Stimulated activated effector memory CD8-positive, alpha-beta T cell treated with anti-CD3 and anti-CD28 coated beads, Interleukin-12 subunit alpha, Interleukin-12 subunit beta, amount 100 ng/mL, for 72 hours (primary cell): ENCODE data around the gene XRCC1.

Source experiments
- ATAC-seq: fragments of 150-1000 bp; cut with Tn5 transposase; 2 replicates; pipeline ENCODE4 v1.10.0; 2021
- DNase-seq, 2 donors: peaks; one replicate each; pipeline ENCODE4 v3.0.0; 2021 to 2022; ENCODE audit warnings: low spot score in 2 of 2
- H3K27ac Mint-ChIP-seq: one replicate; pipeline ENCODE4 v1.8.0; 2022; ENCODE audit warnings: mild to moderate bottlenecking, mixed read lengths
- H3K36me3 Mint-ChIP-seq: one replicate; pipeline ENCODE4 v1.8.0; 2022; ENCODE audit warnings: mild to moderate bottlenecking, mixed read lengths
- H3K4me1 Mint-ChIP-seq: one replicate; pipeline ENCODE4 v1.8.0; 2022; ENCODE audit warnings: mixed read lengths
- H3K4me3 Mint-ChIP-seq: one replicate; pipeline ENCODE4 v1.8.0; 2022; ENCODE audit warnings: mild to moderate bottlenecking, mixed read lengths
- H3K9me3 Mint-ChIP-seq: one replicate; pipeline ENCODE4 v1.8.0; 2022; ENCODE audit warnings: mixed read lengths

The XRCC1 gene

GRCh38 chr19:43575156-43575950 is at the start of gene XRCC1, which contains the start of gene PINLYP:
Gene XRCC1 (minus strand): TSS chr19:43575527. CDS start chr19:43575458, 69 bp downstream.
Gene PINLYP (plus strand): TSS chr19:43575801. CDS start chr19:43577192, 1,391 bp downstream.
- Mint-ChIP-seq H3K9me3 (no peaks in the 10 kb centered on the region), H3K27ac (peak within 1 kb of the TSS; percentile 98), H3K4me3 (peak within 1 kb of the TSS; percentile 99), H3K36me3 (peaks cover 15% of the 10 kb centered on the region), H3K4me1 (peaks cover 62% of the 10 kb centered on the region)
- DNase-seq (peak; percentile 77 to 94), ATAC-seq (peak; percentile 99)

- no peaks in the 10 kb centered on the region for H3K36me3 Mint-ChIP-seq
- H3K27ac Mint-ChIP-seq: no peak overlapping the region
- peak; percentile 88 for ATAC-seq
- H3K4me3 Mint-ChIP-seq: no peak overlapping the region
- DNase-seq: peak; percentile 71 to 89
- H3K4me1 Mint-ChIP-seq: peaks cover 37% of the 10 kb centered on the region
- no peaks in the 10 kb centered on the region for H3K9me3 Mint-ChIP-seq
These were observed 49.6 kb upstream of the XRCC1 start for GRCh38 chr19:43624933-43625332.

DNA sequence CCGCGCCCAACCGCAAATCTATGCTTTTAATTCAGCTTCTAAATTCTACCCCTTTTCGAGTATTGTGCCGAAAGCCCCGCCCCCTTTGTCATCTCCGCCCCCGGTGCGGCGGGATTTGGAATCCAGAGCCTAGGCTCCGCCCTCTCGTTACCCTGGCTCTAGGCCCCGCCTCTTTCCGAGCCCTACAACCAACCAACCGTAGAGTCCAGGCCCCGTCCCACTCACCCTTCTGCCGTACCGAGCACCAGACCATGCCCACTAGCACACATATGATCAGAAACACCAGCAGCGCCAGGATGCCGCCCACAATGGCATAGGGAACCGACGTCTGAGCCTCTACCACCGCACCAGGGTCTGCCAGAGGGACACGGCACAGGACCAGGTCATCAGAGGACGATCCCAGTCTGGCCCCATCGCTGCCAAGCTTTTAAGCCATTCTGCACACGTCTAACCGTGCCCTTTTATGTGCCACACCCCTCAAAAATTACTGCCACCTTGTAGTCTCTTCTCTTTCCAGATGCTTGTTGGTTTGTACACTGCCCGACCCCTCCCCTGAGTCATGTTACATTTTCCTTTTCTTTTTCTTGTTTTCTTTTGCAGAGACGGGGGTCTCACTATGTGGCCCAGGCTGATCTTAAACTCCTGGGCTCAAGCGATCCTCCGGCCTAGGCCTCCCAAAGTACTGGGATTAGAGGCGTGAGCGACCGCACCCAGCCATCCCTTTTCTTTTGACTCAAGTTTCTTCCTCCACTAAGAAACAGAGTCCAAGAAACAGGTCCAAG is 48.8 kb upstream of the XRCC1 start:
- Mint-ChIP-seq H3K36me3 (peaks cover 8% of the 10 kb centered on the region), H3K4me1 (peaks cover 43% of the 10 kb centered on the region), H3K9me3 (no peaks in the 10 kb centered on the region), H3K27ac (no peak overlapping the region), H3K4me3 (no peak overlapping the region)
- DNase-seq (no peak), ATAC-seq (no peak)

- Mint-ChIP-seq H3K4me3 (no peak overlapping the region), H3K4me1 (peaks cover 43% of the 10 kb centered on the region), H3K27ac (no peak overlapping the region), H3K36me3 (peaks cover 11% of the 10 kb centered on the region), H3K9me3 (no peaks in the 10 kb centered on the region)
- ATAC-seq: no peak
- DNase-seq: no peak
These were observed 47.6 kb upstream of the XRCC1 start for GRCh38 chr19:43622956-43623355.

GRCh38 chr19:43622070-43622469 is 46.7 kb upstream of the XRCC1 start:
- no peaks in the 10 kb centered on the region for H3K9me3 Mint-ChIP-seq
- peaks cover 11% of the 10 kb centered on the region for H3K36me3 Mint-ChIP-seq
- DNase-seq: no peak
- H3K4me1 Mint-ChIP-seq: peaks cover 43% of the 10 kb centered on the region
- no peak overlapping the region for H3K27ac Mint-ChIP-seq
- no peak overlapping the region for H3K4me3 Mint-ChIP-seq
- ATAC-seq: no peak

GRCh38 chr19:43620061-43621001 is 45.0 kb upstream of the XRCC1 start:
- ATAC-seq (no peak), DNase-seq (peak; percentile 71 to 91)
- H3K4me1 Mint-ChIP-seq: peaks cover 37% of the 10 kb centered on the region
- no peaks in the 10 kb centered on the region for H3K9me3 Mint-ChIP-seq
- H3K27ac Mint-ChIP-seq: peak overlapping the region; percentile 98
- H3K4me3 Mint-ChIP-seq: peak overlapping the region; percentile 95
- H3K36me3 Mint-ChIP-seq: peaks cover 11% of the 10 kb centered on the region

DNA sequence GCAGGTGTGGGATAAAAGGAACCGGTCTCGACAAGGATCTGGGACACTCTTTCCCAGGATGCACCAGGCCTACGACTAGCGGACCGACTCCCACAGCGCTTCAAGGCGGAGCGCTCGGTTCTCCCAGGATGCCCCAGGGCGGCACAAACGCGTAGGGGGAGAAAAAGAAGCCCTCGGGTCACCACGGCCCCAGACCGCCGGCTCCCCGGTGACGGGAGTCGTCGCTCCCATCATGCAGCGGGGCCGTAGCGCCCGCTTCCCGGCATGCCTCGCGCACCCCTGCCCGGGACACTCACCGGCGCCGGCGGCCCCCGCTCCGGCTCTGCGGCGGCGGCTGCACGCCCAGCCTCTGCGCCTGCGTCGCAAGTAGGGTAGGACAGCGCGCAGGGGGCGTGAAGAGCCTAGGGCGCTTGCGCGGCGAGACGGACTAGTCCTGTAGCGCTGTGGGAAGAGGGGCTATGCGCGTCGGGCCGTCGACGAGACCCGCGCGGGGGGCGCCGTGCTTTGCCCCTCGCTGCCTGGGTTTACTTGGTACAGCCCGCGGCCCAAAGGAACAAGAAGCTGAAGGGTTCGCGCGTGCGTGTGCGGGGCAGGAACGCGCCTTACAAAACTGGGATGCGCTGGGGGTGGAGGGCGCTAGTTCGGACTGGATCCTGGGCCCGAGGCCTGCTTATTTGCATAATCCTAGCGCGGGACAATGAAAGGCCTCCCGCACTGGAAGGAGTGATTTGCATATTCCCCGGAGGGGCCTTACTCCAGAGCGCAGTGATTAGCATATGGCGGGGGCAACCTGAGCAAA is 44.1 kb upstream of the XRCC1 start, which contains the start of gene ZNF428:
Gene ZNF428 (minus strand): TSS at position 368 of the 799 bp plus-strand sequence. CDS start 5,325 bp downstream, outside the sequence.
- H3K36me3 Mint-ChIP-seq: peaks cover 11% of the 10 kb centered on the region
- peak within 1 kb of the TSS; percentile 95 for H3K4me3 Mint-ChIP-seq

DNA sequence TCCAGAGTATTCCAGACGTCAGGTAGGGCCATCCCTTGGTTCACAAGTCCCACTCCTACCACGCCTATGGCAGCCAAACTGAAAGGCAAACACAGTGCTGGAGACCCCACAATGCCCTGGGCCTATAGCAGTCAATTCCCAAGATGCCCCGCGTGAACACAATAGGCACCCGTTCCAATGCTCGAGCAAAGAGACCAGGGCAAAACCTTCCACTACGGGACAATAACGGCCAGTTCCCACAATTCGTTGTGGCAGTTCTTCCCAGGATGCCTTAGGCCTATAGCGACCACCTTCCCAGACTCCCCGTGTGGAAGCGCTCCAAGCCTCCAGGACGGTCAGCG is 43.6 kb upstream of the XRCC1 start:
- ATAC-seq (peak; percentile 64), DNase-seq (no peak)
- Mint-ChIP-seq H3K27ac (peak overlapping the region; percentile 98), H3K36me3 (peaks cover 11% of the 10 kb centered on the region), H3K9me3 (no peaks in the 10 kb centered on the region), H3K4me1 (peaks cover 25% of the 10 kb centered on the region), H3K4me3 (peak overlapping the region; percentile 95)

More for the DNA sequence above, 44.1 kb upstream of the XRCC1 start, which contains the start of gene ZNF428:
- peak; percentile 88 to 93 for DNase-seq
- peak; percentile 93 for ATAC-seq
- Mint-ChIP-seq H3K4me1 (peaks cover 31% of the 10 kb centered on the region), H3K9me3 (no peaks in the 10 kb centered on the region), H3K27ac (peak within 1 kb of the TSS; percentile 98)

GRCh38 chr19:43616954-43617353 is 41.6 kb upstream of the XRCC1 start:
- Mint-ChIP-seq H3K4me1 (peaks cover 41% of the 10 kb centered on the region), H3K27ac (no peak overlapping the region), H3K4me3 (no peak overlapping the region)

GRCh38 chr19:43616306-43616705 is 41.0 kb upstream of the XRCC1 start:
- Mint-ChIP-seq H3K4me3 (no peak overlapping the region), H3K4me1 (peaks cover 46% of the 10 kb centered on the region), H3K36me3 (peaks cover 23% of the 10 kb centered on the region), H3K27ac (no peak overlapping the region), H3K9me3 (no peaks in the 10 kb centered on the region)
- DNase-seq (no peak), ATAC-seq (no peak)

More at GRCh38 chr19:43616954-43617353, 41.6 kb upstream of the XRCC1 start:
- DNase-seq: no peak
- ATAC-seq: no peak
- H3K9me3 Mint-ChIP-seq: no peaks in the 10 kb centered on the region
- H3K36me3 Mint-ChIP-seq: peaks cover 21% of the 10 kb centered on the region

GRCh38 chr19:43612374-43612773 is 37.0 kb upstream of the XRCC1 start:
- H3K27ac Mint-ChIP-seq: peak overlapping the region; percentile 89
- no peak overlapping the region for H3K4me3 Mint-ChIP-seq
- peaks cover 44% of the 10 kb centered on the region for H3K4me1 Mint-ChIP-seq
- H3K9me3 Mint-ChIP-seq: no peaks in the 10 kb centered on the region
- H3K36me3 Mint-ChIP-seq: peaks cover 18% of the 10 kb centered on the region
- DNase-seq (no peak), ATAC-seq (no peak)

- peaks cover 18% of the 10 kb centered on the region for H3K36me3 Mint-ChIP-seq
- H3K9me3 Mint-ChIP-seq: no peaks in the 10 kb centered on the region
- peaks cover 44% of the 10 kb centered on the region for H3K4me1 Mint-ChIP-seq
- ATAC-seq (no peak), DNase-seq (no peak)
- peak within 1 kb of the TSS; percentile 89 for H3K27ac Mint-ChIP-seq
- H3K4me3 Mint-ChIP-seq: no peak within 1 kb of the TSS
These were observed 36.5 kb upstream of the XRCC1 start, which contains the start of gene SRRM5 for GRCh38 chr19:43611788-43612187. Gene SRRM5 (plus strand): TSS chr19:43612088. CDS start chr19:43612122, 34 bp downstream.

DNA sequence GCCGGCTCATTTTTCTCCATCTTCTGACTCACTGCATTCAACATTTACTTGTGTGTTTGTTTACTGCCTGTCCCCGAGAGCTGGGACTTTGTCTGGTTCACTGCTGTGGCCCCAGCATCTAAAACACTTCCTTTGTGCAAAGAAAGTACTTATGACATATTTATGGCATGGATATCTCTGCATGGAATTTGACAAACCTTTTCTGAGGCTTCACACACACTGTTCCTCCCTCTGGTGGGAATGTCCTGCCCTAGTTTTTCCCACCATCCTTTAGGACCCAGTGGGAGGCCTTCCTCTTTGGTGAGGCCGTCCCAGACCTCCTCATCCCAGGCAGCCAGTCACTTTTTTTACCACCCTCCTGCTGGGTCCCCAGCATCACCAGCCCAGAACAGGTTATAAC is 35.2 kb upstream of the XRCC1 start:
- Mint-ChIP-seq H3K27ac (peak overlapping the region; percentile 89), H3K4me3 (no peak overlapping the region), H3K36me3 (peaks cover 23% of the 10 kb centered on the region), H3K4me1 (peaks cover 39% of the 10 kb centered on the region), H3K9me3 (no peaks in the 10 kb centered on the region)
- no peak for DNase-seq
- no peak for ATAC-seq

DNA sequence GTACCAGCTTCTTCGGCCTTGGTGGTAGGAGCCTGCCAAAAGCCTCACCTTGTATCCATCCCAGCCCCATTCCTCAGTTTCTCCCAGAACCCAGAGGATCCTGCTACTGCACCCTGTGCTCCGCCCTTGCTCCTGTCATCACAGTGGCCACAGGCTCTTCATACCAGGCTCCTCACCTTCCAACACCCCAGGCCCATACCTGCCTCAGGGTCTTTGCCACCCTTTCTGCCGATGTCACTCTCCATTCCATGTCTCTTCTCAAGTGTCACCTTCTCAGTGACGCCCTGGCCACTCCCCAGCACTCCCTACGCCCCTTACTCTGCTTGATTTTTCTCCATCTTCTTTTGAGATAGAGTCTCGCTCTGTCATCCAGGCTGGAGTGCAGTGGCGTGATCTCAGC is 34.5 kb upstream of the XRCC1 start:
- peaks cover 38% of the 10 kb centered on the region for H3K4me1 Mint-ChIP-seq
- peak overlapping the region; percentile 80 for H3K27ac Mint-ChIP-seq
- peaks cover 24% of the 10 kb centered on the region for H3K36me3 Mint-ChIP-seq
- no peaks in the 10 kb centered on the region for H3K9me3 Mint-ChIP-seq
- ATAC-seq (no peak), DNase-seq (no peak)
- no peak overlapping the region for H3K4me3 Mint-ChIP-seq
